Measurements from ENCODE around the gene CDC42BPB. TPM values are rescaled to one million over a fixed set of nuclear protein-coding genes. Genes with fewer than 3 reads are reported as not detected.

The CDC42BPB gene
- total RNA-seq, 1 donor, result 118 TPM

- Histone ChIP-seq H3K79me2 (ENCODE audit: insufficient read depth, low read length) (peaks cover 99% of the 10 kb centered on the region), H3K27ac (ENCODE audit: low read depth, low read length) (no peak overlapping the region), H3K27me3 (ENCODE audit: insufficient read depth, low read length) (no peaks in the 10 kb centered on the region), H3K4me3 (ENCODE audit: insufficient read depth, low read length) (no peak overlapping the region), H4K20me1 (ENCODE audit: insufficient read depth, low read length) (peaks cover 62% of the 10 kb centered on the region), H3K9me3 (ENCODE audit: low read depth, low read length) (no peaks in the 10 kb centered on the region), H2AFZ (ENCODE audit: low read length) (no peak overlapping the region), H3K4me2 (ENCODE audit: insufficient read depth, low read length) (no peak overlapping the region), H3K36me3 (ENCODE audit: insufficient read depth, low read length) (peaks cover 7% of the 10 kb centered on the region), H3K4me1 (ENCODE audit: insufficient read depth, low read length) (peaks cover 19% of the 10 kb centered on the region)
- no peak for DNase-seq (ENCODE audit: insufficient read length, low spot score, missing footprints)
- no peak for TF ChIP-seq CTCF (IDR thresholded peaks at IDR 0.05; ENCODE audit: extremely low read depth, low read depth, low read length)
Measured at GRCh38 chr14:103016071-103016470, 41.3 kb downstream of the CDC42BPB start.

GRCh38 chr14:103015426-103015825 lies 41.9 kb downstream of the CDC42BPB start:
- no peak for DNase-seq (ENCODE audit: insufficient read length, low spot score, missing footprints)
- Histone ChIP-seq H3K36me3 (ENCODE audit: insufficient read depth, low read length) (peaks cover 8% of the 10 kb centered on the region), H2AFZ (ENCODE audit: low read length) (no peak overlapping the region), H3K9me3 (ENCODE audit: low read depth, low read length) (no peaks in the 10 kb centered on the region), H3K4me3 (ENCODE audit: insufficient read depth, low read length) (no peak overlapping the region), H3K4me1 (ENCODE audit: insufficient read depth, low read length) (peaks cover 22% of the 10 kb centered on the region), H3K4me2 (ENCODE audit: insufficient read depth, low read length) (peak overlapping the region; percentile 62), H3K27ac (ENCODE audit: low read depth, low read length) (no peak overlapping the region), H4K20me1 (ENCODE audit: insufficient read depth, low read length) (peaks cover 58% of the 10 kb centered on the region), H3K79me2 (ENCODE audit: insufficient read depth, low read length) (peaks cover 97% of the 10 kb centered on the region), H3K27me3 (ENCODE audit: insufficient read depth, low read length) (no peaks in the 10 kb centered on the region)
- TF ChIP-seq CTCF (IDR thresholded peaks at IDR 0.05; ENCODE audit: extremely low read depth, low read depth, low read length), result no peak

- Histone ChIP-seq H2AFZ (ENCODE audit: low read length) (no peak overlapping the region), H3K79me2 (ENCODE audit: insufficient read depth, low read length) (peaks cover 96% of the 10 kb centered on the region), H3K36me3 (ENCODE audit: insufficient read depth, low read length) (peaks cover 5% of the 10 kb centered on the region), H3K4me1 (ENCODE audit: insufficient read depth, low read length) (peaks cover 24% of the 10 kb centered on the region), H3K27ac (ENCODE audit: low read depth, low read length) (peak overlapping the region; percentile 56), H3K4me3 (ENCODE audit: insufficient read depth, low read length) (no peak overlapping the region), H4K20me1 (ENCODE audit: insufficient read depth, low read length) (peaks cover 53% of the 10 kb centered on the region), H3K9me3 (ENCODE audit: low read depth, low read length) (no peaks in the 10 kb centered on the region), H3K27me3 (ENCODE audit: insufficient read depth, low read length) (no peaks in the 10 kb centered on the region), H3K4me2 (ENCODE audit: insufficient read depth, low read length) (peak overlapping the region; percentile 62)
- TF ChIP-seq CTCF (IDR thresholded peaks at IDR 0.05; ENCODE audit: extremely low read depth, low read depth, low read length), result no peak
- DNase-seq (ENCODE audit: insufficient read length, low spot score, missing footprints), result peak; percentile 81
Measured at GRCh38 chr14:103014466-103015228, 42.7 kb downstream of the CDC42BPB start.

GRCh38 chr14:103013028-103013427 lies 44.3 kb downstream of the CDC42BPB start:
- H3K4me2 ChIP-seq (ENCODE audit: insufficient read depth, low read length), result no peak overlapping the region
- H3K9me3 ChIP-seq (ENCODE audit: low read depth, low read length), result no peaks in the 10 kb centered on the region
- H3K36me3 ChIP-seq (ENCODE audit: insufficient read depth, low read length), result peaks cover 18% of the 10 kb centered on the region
- H3K4me3 ChIP-seq (ENCODE audit: insufficient read depth, low read length), result no peak overlapping the region
- no peaks in the 10 kb centered on the region for H3K27me3 ChIP-seq (ENCODE audit: insufficient read depth, low read length)
- no peak overlapping the region for H3K27ac ChIP-seq (ENCODE audit: low read depth, low read length)
- no peak for DNase-seq (ENCODE audit: insufficient read length, low spot score, missing footprints)
- peaks cover 96% of the 10 kb centered on the region for H3K79me2 ChIP-seq (ENCODE audit: insufficient read depth, low read length)
- H3K4me1 ChIP-seq (ENCODE audit: insufficient read depth, low read length), result peaks cover 32% of the 10 kb centered on the region
- TF ChIP-seq CTCF (IDR thresholded peaks at IDR 0.05; ENCODE audit: extremely low read depth, low read depth, low read length), result no peak
- H2AFZ ChIP-seq (ENCODE audit: low read length), result no peak overlapping the region
- peaks cover 49% of the 10 kb centered on the region for H4K20me1 ChIP-seq (ENCODE audit: insufficient read depth, low read length)
